Transverse colon (tissue), 4 donors: Measurements from ENCODE around the gene PDE6G. TPM values are rescaled to one million over a fixed set of nuclear protein-coding genes. Genes with fewer than 3 reads are reported as not detected.

Source experiments
- DNase-seq: peaks from one replicate; pipeline ENCODE4 v3.0.0-alpha.2; 2019
- H3K27ac ChIP-seq, 4 donors: fragments of 200-600 bp; sonication (generic); 2 replicates each; pipeline ENCODE4 v1.5.1; 2016 to 2018; ENCODE audit warnings: inconsistent platforms in 4 of 4
- H3K27me3 ChIP-seq: fragments of 200-600 bp; sonication (generic); 2 replicates; pipeline ENCODE4 v1.5.1; 2017; ENCODE audit warnings: inconsistent platforms
- H3K36me3 ChIP-seq, 4 donors: fragments of 200-600 bp; sonication (generic); 2 replicates each; pipeline ENCODE4 v1.5.1; 2017 to 2019; ENCODE audit warnings: inconsistent platforms in 4 of 4
- H3K4me1 ChIP-seq, 4 donors: fragments of 200-600 bp; sonication (generic); 2 replicates each; pipeline ENCODE4 v1.5.1; 2017 to 2020; ENCODE audit warnings: inconsistent platforms in 4 of 4
- H3K4me3 ChIP-seq, 4 donors: fragments of 200-600 bp; sonication (generic); 1 replicate in 1 of 4; 2 replicates in 3 of 4; pipeline versions ENCODE4 v1.5.1 to v1.6.1; 2017 to 2019; ENCODE audit warnings: inconsistent platforms in 4 of 4
- H3K9me3 ChIP-seq, 2 donors: fragments of 200-600 bp; sonication (generic); 2 replicates each; pipeline ENCODE4 v1.5.1; 2017 to 2019; ENCODE audit warnings: inconsistent platforms in 2 of 2
- EP300 ChIP-seq: sonication (generic); formaldehyde crosslinking; IDR thresholded peaks from one replicate; pipeline ENCODE4 v1.6.1; 2017; ENCODE audit warnings: antibody characterized with exemption, low read depth
- POLR2A ChIP-seq: fragments of 450-650 bp; IDR thresholded peaks from one replicate; pipeline ENCODE4 v1.6.1; 2016; ENCODE audit warnings: antibody characterized with exemption, mild to moderate bottlenecking, moderate library complexity
- POLR2AphosphoS5 ChIP-seq, 3 donors: sonication (generic); formaldehyde crosslinking; IDR thresholded peaks; one replicate each; pipeline ENCODE4 v1.6.1; 2016; ENCODE audit warnings: antibody characterized with exemption in 3 of 3
- WGBS, 2 donors: methylation state at CpG; one replicate each; pipeline ENCODE4 v1.1.5; 2018; ENCODE audit warnings: low coverage in 1 of 2; 5-methylcytosine and 5-hydroxymethylcytosine counted together
- in situ Hi-C, 4 donors: fragments of 200-750 bp; cut with MboI; loops; one replicate each; pipeline versions ENCODE4 v1.15.0 to v1.15.1; 2017; ENCODE audit warnings: low sequenced_read_pairs in 3 of 4, low pct_ligation_motif_present in 1 of 4, low pct_unique_long_range_greater_than_20kb in 1 of 4
- intact Hi-C: fragments of 100-400 bp; cut with DNase I; formaldehyde crosslinking; loops from one replicate; pipeline ENCODE4 v1.15.1; 2023; ENCODE audit warnings: low total_unique reads
- total RNA-seq, 4 donors: library from RNA; depleted of rRNA; stranded (reverse); fragments of >200 nt; gene quantifications; one replicate each; pipeline ENCODE4 v1.1.0, GENCODE V29; 2016
- TF ChIP-seq, protein P1 (sequence below), 5 experiments: fragments of 200-600 bp in 3 of 5; fragments of 450-650 bp in 2 of 5; sonication (generic) in 3 of 5; IDR thresholded peaks; 1 replicate in 2 of 5; 2 replicates in 3 of 5; pipeline ENCODE4 v1.5.1; 2016 to 2017; ENCODE audit warnings: antibody characterized with exemption in 5 of 5, inconsistent platforms in 3 of 5, mild to moderate bottlenecking in 2 of 5, moderate library complexity in 1 of 5

The PDE6G gene
- total RNA-seq, 4 donors from 2014 or later: not detected

DNA sequence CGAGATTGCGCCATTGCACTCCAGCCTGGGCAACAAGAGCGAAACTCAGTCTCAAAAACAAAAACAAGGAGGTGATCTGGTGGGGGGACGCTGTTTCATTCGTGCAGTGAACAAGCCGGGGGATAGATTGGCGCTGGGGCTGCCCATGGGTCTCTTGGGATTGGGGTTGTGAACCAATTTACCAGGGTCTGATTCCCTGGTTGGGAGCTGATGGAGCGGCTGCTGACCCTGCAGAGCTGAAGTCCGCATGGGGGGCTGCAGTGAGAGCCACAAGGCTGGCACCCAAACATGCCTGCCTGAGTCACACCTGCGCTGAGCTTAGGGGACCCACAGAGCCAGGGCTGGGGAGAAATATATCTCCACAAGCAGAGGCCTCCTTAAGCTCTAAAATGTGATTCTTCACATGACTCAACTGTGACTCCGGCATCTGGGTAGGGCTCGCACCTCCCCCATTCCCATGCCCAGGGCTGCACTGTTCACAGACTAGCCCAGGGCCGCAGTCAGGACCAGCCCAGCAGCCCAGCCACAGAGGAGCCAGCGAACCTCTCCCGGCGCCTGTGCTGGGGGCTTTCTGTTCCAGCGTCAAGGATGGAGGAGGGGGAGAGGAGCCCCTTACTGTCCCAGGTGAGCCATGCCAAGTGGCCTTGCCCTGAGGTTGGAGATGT, 14.4 kb downstream of the PDE6G start:
- 87 to 93% methylated on average over 6 to 16 of the region's 17 CpGs for WGBS, 2 donors
- Histone ChIP-seq H3K9me3 (no peaks in the 10 kb centered on the region), H3K36me3 (no peaks in the 10 kb centered on the region), H3K4me3 (no peak overlapping the region), H3K4me1 (peaks cover 0 to 6% (median 2%) of the 10 kb centered on the region in 4 donors), H3K27ac (no peak overlapping the region), H3K27me3 (peaks cover 1% of the 10 kb centered on the region)
- in situ Hi-C loops: no loop called here
- intact Hi-C loops: no loop called here
- TF ChIP-seq EP300: no peak
- TF ChIP-seq POLR2AphosphoS5 (IDR thresholded peaks at IDR 0.05): no peak
- TF ChIP-seq POLR2A: no peak
- TF ChIP-seq, protein P1, sequence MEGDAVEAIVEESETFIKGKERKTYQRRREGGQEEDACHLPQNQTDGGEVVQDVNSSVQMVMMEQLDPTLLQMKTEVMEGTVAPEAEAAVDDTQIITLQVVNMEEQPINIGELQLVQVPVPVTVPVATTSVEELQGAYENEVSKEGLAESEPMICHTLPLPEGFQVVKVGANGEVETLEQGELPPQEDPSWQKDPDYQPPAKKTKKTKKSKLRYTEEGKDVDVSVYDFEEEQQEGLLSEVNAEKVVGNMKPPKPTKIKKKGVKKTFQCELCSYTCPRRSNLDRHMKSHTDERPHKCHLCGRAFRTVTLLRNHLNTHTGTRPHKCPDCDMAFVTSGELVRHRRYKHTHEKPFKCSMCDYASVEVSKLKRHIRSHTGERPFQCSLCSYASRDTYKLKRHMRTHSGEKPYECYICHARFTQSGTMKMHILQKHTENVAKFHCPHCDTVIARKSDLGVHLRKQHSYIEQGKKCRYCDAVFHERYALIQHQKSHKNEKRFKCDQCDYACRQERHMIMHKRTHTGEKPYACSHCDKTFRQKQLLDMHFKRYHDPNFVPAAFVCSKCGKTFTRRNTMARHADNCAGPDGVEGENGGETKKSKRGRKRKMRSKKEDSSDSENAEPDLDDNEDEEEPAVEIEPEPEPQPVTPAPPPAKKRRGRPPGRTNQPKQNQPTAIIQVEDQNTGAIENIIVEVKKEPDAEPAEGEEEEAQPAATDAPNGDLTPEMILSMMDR (IDR thresholded peaks at IDR 0.05): no peak
- no peak for DNase-seq

DNA sequence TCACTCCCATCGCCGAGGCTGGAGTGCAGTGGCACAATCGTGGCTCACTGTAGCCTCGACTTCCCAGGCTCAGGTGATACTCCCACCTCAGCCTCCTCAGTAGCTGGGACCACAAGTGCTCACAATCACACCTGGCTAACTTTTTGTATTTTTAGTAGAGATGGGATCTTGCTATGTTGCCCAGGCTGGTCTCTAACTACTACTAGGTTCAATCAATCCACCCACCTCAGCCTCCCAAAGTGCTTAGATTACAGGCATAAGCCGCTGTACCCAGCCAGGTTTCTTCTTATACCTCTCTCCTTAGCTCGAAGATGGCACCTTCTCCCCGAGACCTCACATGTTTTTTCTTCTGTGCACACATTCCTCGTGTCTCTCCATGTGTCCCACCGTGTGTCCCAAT, 16.3 kb downstream of the PDE6G start:
- no peak overlapping the region for H3K4me3 ChIP-seq
- WGBS, 2 donors: 88 to 94% methylated on average over 4 to 9 of the region's 9 CpGs
- H3K36me3 ChIP-seq: no peaks in the 10 kb centered on the region
- H3K27ac ChIP-seq: no peak overlapping the region
- DNase-seq: no peak
- peaks cover 10 to 18% (median 12%) of the 10 kb centered on the region in 4 donors for H3K4me1 ChIP-seq
- TF ChIP-seq POLR2A (no peak), POLR2AphosphoS5 (IDR thresholded peaks at IDR 0.05) (no peak), EP300 (no peak)
- TF ChIP-seq, protein P1 (IDR thresholded peaks at IDR 0.05): no peak
- H3K27me3 ChIP-seq: no peaks in the 10 kb centered on the region
- H3K9me3 ChIP-seq: no peaks in the 10 kb centered on the region
- in situ Hi-C loops: no loop called here
- intact Hi-C loops: no loop called here

DNA sequence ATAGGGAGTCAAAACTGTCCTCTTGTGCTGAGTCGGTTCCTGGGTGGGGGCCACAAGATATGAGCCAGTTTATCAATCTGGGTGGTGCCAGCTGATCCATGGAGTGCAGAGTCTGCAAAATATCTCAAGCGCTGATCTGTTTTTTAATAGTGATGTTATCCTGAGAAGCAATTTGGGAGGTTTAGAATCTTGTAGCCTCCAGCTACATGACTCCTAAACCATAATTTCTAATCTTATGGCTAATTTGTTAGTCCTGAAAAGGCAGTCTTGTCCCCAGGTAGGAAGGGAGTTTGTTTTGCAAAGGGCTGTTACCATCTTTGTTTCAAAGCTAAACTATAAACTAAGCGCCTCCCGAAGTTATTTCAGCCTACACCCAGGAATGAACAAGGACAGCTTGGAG, 17.7 kb downstream of the PDE6G start:
- Histone ChIP-seq H3K27me3 (no peaks in the 10 kb centered on the region), H3K4me3 (no peak overlapping the region), H3K36me3 (no peaks in the 10 kb centered on the region), H3K4me1 (peaks cover 13 to 29% (median 19%) of the 10 kb centered on the region in 4 donors), H3K27ac (no peak overlapping the region), H3K9me3 (no peaks in the 10 kb centered on the region)
- TF ChIP-seq POLR2A (no peak), POLR2AphosphoS5 (IDR thresholded peaks at IDR 0.05) (no peak), EP300 (no peak)
- TF ChIP-seq, protein P1 (IDR thresholded peaks at IDR 0.05): no peak
- in situ Hi-C loops: no loop called here
- DNase-seq: no peak
- intact Hi-C loops: loop anchor here (2.0 kb wide), 1 partner anchor 48 kb away; no protein-coding TSS in a partner anchor
- WGBS, 2 donors: 69 to 82% methylated on average over 2 to 4 of the region's 4 CpGs

DNA sequence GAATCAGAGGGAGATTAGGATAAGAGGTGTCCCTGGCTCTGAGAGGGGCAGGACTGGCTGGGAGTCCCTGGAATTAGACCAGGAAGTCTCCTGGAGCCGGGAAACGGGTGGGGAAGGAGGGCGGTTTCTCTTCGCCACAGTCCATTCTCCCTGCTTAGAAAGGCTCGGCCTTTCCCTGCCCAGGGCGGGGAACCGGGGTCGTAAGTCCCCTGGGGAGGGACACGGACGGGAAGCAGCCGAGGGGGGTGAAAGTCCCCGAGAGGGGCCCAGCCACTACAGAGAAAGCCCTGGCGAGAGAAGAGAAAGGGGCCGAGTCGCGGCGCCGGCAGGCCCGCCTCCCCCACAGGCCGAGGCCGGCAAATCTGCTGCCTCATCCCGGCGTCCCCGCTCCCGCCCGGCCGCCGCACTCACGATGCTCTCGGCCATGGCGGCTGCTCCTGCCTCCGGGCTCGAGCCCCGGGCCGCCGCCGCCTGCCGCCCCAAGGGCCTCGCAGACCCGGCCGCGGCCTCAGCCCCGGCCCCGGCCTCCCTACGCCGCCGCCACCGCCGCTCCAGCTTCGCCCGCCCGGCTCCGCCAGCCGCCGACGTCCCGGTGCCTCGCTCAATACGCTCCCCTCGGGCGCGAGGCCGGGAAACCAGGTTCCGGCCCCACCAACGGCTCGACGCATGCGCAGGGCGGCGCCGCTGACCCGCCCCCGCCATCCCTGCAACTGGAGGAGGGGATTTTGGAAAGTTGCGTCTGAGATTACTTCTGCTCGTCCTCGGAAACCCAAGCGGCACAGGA, 19.6 kb downstream of the PDE6G start, which contains the start of the genes NPLOC4 and TSPAN10:
TSS of gene NPLOC4 (minus strand) at position 608 of the 784 bp plus-strand sequence. CDS start at position 426, 182 bp downstream.
TSS of gene TSPAN10 (plus strand) at position 692 of the 784 bp plus-strand sequence. CDS start 5,217 bp downstream, outside the sequence.
- DNase-seq: peak; percentile 88

More for the DNA sequence above, 19.6 kb downstream of the PDE6G start, which contains the start of the genes NPLOC4 and TSPAN10:
- Histone ChIP-seq H3K4me3 (peak within 1 kb of the TSS; percentile 79 to 97 (median 92)), H3K27me3 (no peaks in the 10 kb centered on the region), H3K27ac (peak within 1 kb of the TSS; percentile 89 to 96 (median 92)), H3K4me1 (peaks cover 13 to 35% (median 19%) of the 10 kb centered on the region in 4 donors), H3K9me3 (no peaks in the 10 kb centered on the region), H3K36me3 (no peaks in the 10 kb centered on the region)
- peak; percentile 55 for TF ChIP-seq POLR2A
- peak; percentile 91 to 93 (median 91) for TF ChIP-seq POLR2AphosphoS5 (IDR thresholded peaks at IDR 0.05)
- TF ChIP-seq, protein P1 (IDR thresholded peaks at IDR 0.05): no peak
- WGBS, 2 donors: 1% methylated on average over 68 of the region's 77 CpGs; no CpG with 5 or more reads in 1 of the 2 donors
- in situ Hi-C loops (no loop called here), intact Hi-C loops (no loop called here)
